Measurements from ENCODE around the gene SYNPO2. TPM values are rescaled to one million over a fixed set of nuclear protein-coding genes. Genes with fewer than 3 reads are reported as not detected.

Gene SYNPO2
- total RNA-seq, 1 donor, result 34.0 TPM

DNA sequence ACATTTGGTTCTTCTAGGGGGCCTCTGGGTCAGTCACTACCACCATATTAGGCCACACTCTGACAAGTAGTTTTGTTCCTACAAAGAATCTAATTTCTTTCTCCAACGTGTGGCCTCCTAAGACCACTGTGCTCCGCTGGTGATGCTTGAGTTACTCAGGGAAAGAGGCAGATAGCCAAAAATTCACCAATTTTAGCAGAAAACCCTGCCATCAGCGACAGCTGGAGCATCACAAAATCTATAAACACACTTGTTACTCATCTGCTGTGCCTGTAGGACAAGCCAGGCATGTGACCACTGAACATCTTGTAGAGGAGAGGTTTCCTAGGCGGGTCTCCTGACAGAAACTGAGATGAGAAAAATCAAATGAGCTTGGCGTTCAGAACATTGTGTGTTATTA is 105.4 kb downstream of the SYNPO2 start:
- no peaks in the 10 kb centered on the region for H3K36me3 ChIP-seq (ENCODE audit: insufficient read depth, low read length)
- peak overlapping the region; percentile 28 for H2AFZ ChIP-seq (ENCODE audit: low read length)
- H3K27ac ChIP-seq (ENCODE audit: low read depth, low read length), result no peak overlapping the region
- no peak for DNase-seq (ENCODE audit: insufficient read length, low spot score, missing footprints)
- H3K4me3 ChIP-seq (ENCODE audit: insufficient read depth, low read length), result no peak overlapping the region
- no peaks in the 10 kb centered on the region for H3K9me3 ChIP-seq (ENCODE audit: low read depth, low read length)
- H3K4me1 ChIP-seq (ENCODE audit: insufficient read depth, low read length), result peaks cover 14% of the 10 kb centered on the region
- TF ChIP-seq, protein P1, sequence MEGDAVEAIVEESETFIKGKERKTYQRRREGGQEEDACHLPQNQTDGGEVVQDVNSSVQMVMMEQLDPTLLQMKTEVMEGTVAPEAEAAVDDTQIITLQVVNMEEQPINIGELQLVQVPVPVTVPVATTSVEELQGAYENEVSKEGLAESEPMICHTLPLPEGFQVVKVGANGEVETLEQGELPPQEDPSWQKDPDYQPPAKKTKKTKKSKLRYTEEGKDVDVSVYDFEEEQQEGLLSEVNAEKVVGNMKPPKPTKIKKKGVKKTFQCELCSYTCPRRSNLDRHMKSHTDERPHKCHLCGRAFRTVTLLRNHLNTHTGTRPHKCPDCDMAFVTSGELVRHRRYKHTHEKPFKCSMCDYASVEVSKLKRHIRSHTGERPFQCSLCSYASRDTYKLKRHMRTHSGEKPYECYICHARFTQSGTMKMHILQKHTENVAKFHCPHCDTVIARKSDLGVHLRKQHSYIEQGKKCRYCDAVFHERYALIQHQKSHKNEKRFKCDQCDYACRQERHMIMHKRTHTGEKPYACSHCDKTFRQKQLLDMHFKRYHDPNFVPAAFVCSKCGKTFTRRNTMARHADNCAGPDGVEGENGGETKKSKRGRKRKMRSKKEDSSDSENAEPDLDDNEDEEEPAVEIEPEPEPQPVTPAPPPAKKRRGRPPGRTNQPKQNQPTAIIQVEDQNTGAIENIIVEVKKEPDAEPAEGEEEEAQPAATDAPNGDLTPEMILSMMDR (IDR thresholded peaks at IDR 0.05; ENCODE audit: extremely low read depth, low read depth, low read length), result no peak
- H3K27me3 ChIP-seq (ENCODE audit: insufficient read depth, low read length), result no peaks in the 10 kb centered on the region
- no peak overlapping the region for H3K4me2 ChIP-seq (ENCODE audit: insufficient read depth, low read length)
- H3K79me2 ChIP-seq (ENCODE audit: insufficient read depth, low read length), result no peaks in the 10 kb centered on the region
- no peaks in the 10 kb centered on the region for H4K20me1 ChIP-seq (ENCODE audit: insufficient read depth, low read length)

DNA sequence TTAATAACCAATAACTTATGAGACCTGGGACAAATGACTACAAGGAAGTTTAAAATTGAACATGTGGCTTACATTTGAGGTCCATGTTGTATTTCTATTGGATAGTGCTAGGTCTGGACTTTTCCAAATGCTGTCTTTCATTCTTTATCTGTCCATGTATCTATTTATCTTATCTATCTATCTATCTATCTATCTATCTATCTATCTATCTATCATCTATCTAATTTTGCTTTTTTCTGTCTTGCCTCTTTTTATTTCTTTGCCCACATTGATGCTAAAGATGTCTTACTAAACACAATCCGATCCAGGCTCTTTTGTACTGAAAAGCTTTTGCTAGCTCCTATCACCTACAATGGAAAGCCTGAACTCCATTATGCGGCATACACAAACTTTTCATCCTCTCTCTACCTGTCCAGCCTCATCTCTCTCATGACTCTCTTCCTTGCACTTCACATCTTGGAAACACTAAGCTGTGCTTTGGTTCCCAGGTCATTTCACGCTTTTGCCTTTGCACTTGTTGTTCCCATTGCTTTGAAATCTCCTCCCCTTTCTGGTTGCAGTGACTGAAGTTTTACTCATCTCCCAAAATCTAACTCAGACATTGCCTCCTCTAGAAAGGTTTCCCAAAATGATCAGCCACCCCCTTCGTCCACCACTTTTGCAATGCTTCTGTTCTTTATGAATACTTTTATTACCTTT is 107.2 kb downstream of the SYNPO2 start:
- Histone ChIP-seq H2AFZ (ENCODE audit: low read length) (no peak overlapping the region), H3K4me3 (ENCODE audit: insufficient read depth, low read length) (no peak overlapping the region), H3K27ac (ENCODE audit: low read depth, low read length) (no peak overlapping the region), H3K4me2 (ENCODE audit: insufficient read depth, low read length) (no peak overlapping the region), H4K20me1 (ENCODE audit: insufficient read depth, low read length) (no peaks in the 10 kb centered on the region), H3K79me2 (ENCODE audit: insufficient read depth, low read length) (no peaks in the 10 kb centered on the region), H3K27me3 (ENCODE audit: insufficient read depth, low read length) (no peaks in the 10 kb centered on the region), H3K9me3 (ENCODE audit: low read depth, low read length) (no peaks in the 10 kb centered on the region), H3K4me1 (ENCODE audit: insufficient read depth, low read length) (peaks cover 8% of the 10 kb centered on the region), H3K36me3 (ENCODE audit: insufficient read depth, low read length) (no peaks in the 10 kb centered on the region)
- no peak for DNase-seq (ENCODE audit: insufficient read length, low spot score, missing footprints)
- TF ChIP-seq, protein P1 (IDR thresholded peaks at IDR 0.05; ENCODE audit: extremely low read depth, low read depth, low read length), result no peak

DNA sequence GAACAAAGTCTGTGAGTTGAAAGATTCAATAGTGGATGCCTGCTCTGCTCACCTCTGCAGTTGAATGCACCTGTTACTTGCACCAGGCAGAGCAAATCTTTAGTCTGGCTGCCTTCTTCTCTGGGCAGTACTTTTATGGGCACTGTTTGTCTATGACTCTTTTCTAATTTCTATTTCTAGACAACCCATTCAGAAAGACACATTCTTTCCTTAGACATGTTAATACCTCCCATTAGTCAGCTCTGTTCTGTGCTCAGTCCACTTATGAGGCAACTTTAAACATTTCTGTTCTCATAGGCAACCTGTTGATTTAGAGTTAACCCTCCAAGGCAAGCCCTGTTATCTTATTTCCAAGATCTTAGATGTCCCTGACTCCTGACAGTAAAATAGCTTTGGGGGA is 108.9 kb downstream of the SYNPO2 start:
- peaks cover 8% of the 10 kb centered on the region for H3K4me1 ChIP-seq (ENCODE audit: insufficient read depth, low read length)

DNA sequence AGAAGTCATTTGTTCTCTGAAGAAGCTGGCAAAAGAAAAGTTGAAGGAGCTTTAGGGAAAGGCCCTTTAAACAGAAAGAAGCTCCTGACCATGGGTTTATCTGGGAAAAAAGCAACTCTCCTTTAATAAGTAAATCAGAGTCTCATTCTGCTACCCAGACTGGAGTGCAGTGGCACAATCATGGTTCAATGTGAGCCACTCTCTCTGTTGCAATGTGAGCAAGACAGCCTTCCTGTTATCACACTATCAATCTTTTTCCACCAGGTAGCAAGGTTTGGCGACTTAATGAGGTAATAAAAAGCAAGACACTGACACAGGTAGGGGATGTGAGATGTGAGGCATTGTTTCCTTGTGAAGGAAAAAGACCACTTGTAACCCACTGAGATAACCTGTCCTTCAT is 111.3 kb downstream of the SYNPO2 start:
- no peak overlapping the region for H3K4me2 ChIP-seq (ENCODE audit: insufficient read depth, low read length)
- no peak overlapping the region for H3K27ac ChIP-seq (ENCODE audit: low read depth, low read length)

More for the DNA sequence above, 108.9 kb downstream of the SYNPO2 start:
- peak overlapping the region; percentile 23 for H3K27ac ChIP-seq (ENCODE audit: low read depth, low read length)
- no peak overlapping the region for H2AFZ ChIP-seq (ENCODE audit: low read length)
- H3K9me3 ChIP-seq (ENCODE audit: low read depth, low read length), result no peaks in the 10 kb centered on the region
- no peaks in the 10 kb centered on the region for H4K20me1 ChIP-seq (ENCODE audit: insufficient read depth, low read length)
- no peaks in the 10 kb centered on the region for H3K27me3 ChIP-seq (ENCODE audit: insufficient read depth, low read length)
- H3K4me2 ChIP-seq (ENCODE audit: insufficient read depth, low read length), result no peak overlapping the region
- H3K4me3 ChIP-seq (ENCODE audit: insufficient read depth, low read length), result no peak overlapping the region
- peak; percentile 73 for DNase-seq (ENCODE audit: insufficient read length, low spot score, missing footprints)
- H3K36me3 ChIP-seq (ENCODE audit: insufficient read depth, low read length), result no peaks in the 10 kb centered on the region
- H3K79me2 ChIP-seq (ENCODE audit: insufficient read depth, low read length), result no peaks in the 10 kb centered on the region
- TF ChIP-seq, protein P1 (IDR thresholded peaks at IDR 0.05; ENCODE audit: extremely low read depth, low read depth, low read length), result no peak

More for the DNA sequence above, 111.3 kb downstream of the SYNPO2 start:
- Histone ChIP-seq H3K27me3 (ENCODE audit: insufficient read depth, low read length) (no peaks in the 10 kb centered on the region), H2AFZ (ENCODE audit: low read length) (peak overlapping the region; percentile 19), H3K4me1 (ENCODE audit: insufficient read depth, low read length) (peaks cover 8% of the 10 kb centered on the region), H3K9me3 (ENCODE audit: low read depth, low read length) (no peaks in the 10 kb centered on the region), H3K4me3 (ENCODE audit: insufficient read depth, low read length) (no peak overlapping the region), H4K20me1 (ENCODE audit: insufficient read depth, low read length) (no peaks in the 10 kb centered on the region), H3K36me3 (ENCODE audit: insufficient read depth, low read length) (no peaks in the 10 kb centered on the region), H3K79me2 (ENCODE audit: insufficient read depth, low read length) (no peaks in the 10 kb centered on the region)
- TF ChIP-seq, protein P1 (IDR thresholded peaks at IDR 0.05; ENCODE audit: extremely low read depth, low read depth, low read length), result no peak
- no peak for DNase-seq (ENCODE audit: insufficient read length, low spot score, missing footprints)
